ENCODE measurements around the gene ZNF90. TPM values are rescaled to one million over a fixed set of nuclear protein-coding genes. Genes with fewer than 3 reads are reported as not detected.

ZNF90 gene
- total RNA-seq: 0.92 and 0.99 TPM in 2 replicates

GRCh38 chr19:20077791-20078463 lies at the start of gene ZNF90:
TSS of gene ZNF90 (plus strand) at chr19:20078000. CDS start at chr19:20078133, 133 bp downstream.

GRCh38 chr19:20039203-20039723 lies 38.5 kb upstream of the ZNF90 start, which contains the start of gene ZNF682:
TSS of gene ZNF682 (minus strand) at chr19:20039505. CDS start at chr19:20039345, 160 bp downstream.

GRCh38 chr19:20167020-20167644 lies 89.3 kb downstream of the ZNF90 start, which contains the start of gene ZNF486:
TSS of gene ZNF486 (plus strand) at chr19:20167214. CDS start at chr19:20167331, 117 bp downstream.

Other genes starting within 250 kb of the ZNF90 start
- gene ZNF253, start 212.1 kb upstream of the ZNF90 start, total RNA-seq: 2.2 and 2.9 TPM in 2 replicates
- 1.8 and 2.0 TPM in 2 replicates for gene ZNF93, start 177.1 kb upstream of the ZNF90 start, total RNA-seq
- 1.8 and 2.1 TPM in 2 replicates for gene ZNF682, start 38.5 kb upstream of the ZNF90 start, total RNA-seq
- gene ZNF486, start 89.2 kb downstream of the ZNF90 start, total RNA-seq: 3.4 and 4.2 TPM in 2 replicates

Data from aortic smooth muscle cell (primary cell).